BJ (cell line): ENCODE data around the gene GPD2. TPM values are rescaled to one million over a fixed set of nuclear protein-coding genes. Genes with fewer than 3 reads are reported as not detected.

Experiments used
- CTCF ChIA-PET: fragments of 350-600 bp; formaldehyde crosslinking; extraction: SDS; loops from one replicate; lab custom pipeline; 2021; ENCODE audit warnings: antibody characterized with exemption, inconsistent platforms; lab: Yijun Ruan, JAX
- POLR2A ChIA-PET: fragments of 300-600 bp; sonication (Branson Sonifier 250); formaldehyde crosslinking; extraction: SDS; loops from one replicate; lab custom pipeline; 2021; ENCODE audit warnings: antibody characterized with exemption; lab: Charles Lee
- DNase-seq: peaks from one replicate; pipeline ENCODE4 v3.0.0-alpha.2; 2011; ENCODE audit warnings: low read depth
- H3K27me3 ChIP-seq: 2 replicates; pipeline ENCODE4 v1.6.0; 2011; ENCODE audit warnings: low read length; ENCODE audit not compliant: control insufficient read depth, insufficient read depth
- H3K36me3 ChIP-seq: 2 replicates; pipeline ENCODE4 v1.5.1; 2011; ENCODE audit warnings: low read length; ENCODE audit not compliant: control insufficient read depth, insufficient read depth
- H3K4me3 ChIP-seq: 2 replicates; pipeline ENCODE4 v1.5.1; 2011; ENCODE audit warnings: low read depth, mild to moderate bottlenecking, control low read depth, low read length
- CTCF ChIP-seq: IDR thresholded peaks from 2 replicates; pipeline ENCODE4 v1.5.1; 2011; ENCODE audit warnings: low read depth, mild to moderate bottlenecking, control low read depth, inconsistent platforms, low read length, moderate library complexity; ENCODE audit not compliant: insufficient read depth
- polyA plus RNA-seq: library from polyadenylated mRNA; depleted of rRNA; stranded (reverse); fragments of >200 nt; gene quantifications from 2 replicates; pipeline ENCODE4 v1.2.3, GENCODE V29; 2011

The GPD2 gene
- polyA plus RNA-seq, 1 experiment, result 13.5 TPM

DNA sequence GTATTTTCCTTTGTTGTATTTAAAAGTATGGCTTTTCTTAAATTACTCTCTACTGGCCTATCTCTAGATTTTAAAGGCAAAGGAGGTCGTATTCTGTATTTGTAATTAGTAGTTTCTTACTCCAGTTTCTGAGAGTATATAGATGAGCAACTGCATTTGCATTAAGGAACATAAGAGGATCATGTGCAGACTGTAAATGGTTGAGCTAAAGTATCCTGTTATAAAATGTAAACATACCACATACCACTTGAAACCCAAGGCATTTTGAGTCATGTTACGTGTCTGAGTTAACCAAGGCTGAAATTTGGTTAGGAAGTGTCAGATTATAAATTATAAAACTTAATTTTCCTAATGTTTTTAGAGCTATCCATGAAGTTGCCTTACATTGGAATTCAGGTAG is 76.3 kb downstream of the GPD2 start:
- Histone ChIP-seq H3K4me3 (no peak overlapping the region), H3K27me3 (no peaks in the 10 kb centered on the region), H3K36me3 (no peaks in the 10 kb centered on the region)
- DNase-seq, result no peak
- ChIA-PET POLR2A (no interaction called here), CTCF (interaction anchor here (2.1 kb wide), 1 partner anchor 10 kb away, joined by 5 read pairs; no protein-coding TSS in a partner anchor)
- TF ChIP-seq CTCF, result no peak

DNA sequence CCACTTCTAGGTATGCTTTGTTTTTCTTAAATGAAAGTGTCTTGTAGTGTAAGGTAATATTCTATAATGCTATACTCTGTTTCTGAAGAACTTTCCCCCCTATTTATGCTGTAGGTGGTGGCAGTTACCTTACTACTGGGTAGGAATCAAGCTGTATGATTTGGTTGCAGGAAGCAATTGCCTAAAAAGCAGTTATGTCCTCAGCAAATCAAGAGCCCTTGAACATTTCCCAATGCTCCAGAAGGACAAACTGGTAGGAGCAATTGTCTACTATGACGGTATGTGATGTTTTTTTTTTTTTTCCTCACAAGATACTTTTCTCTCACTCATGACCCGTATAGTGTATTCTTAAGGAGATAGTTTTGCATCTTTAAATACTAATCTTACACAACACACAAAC is 77.0 kb downstream of the GPD2 start:
- H3K4me3 ChIP-seq, result no peak overlapping the region
- no peak for TF ChIP-seq CTCF
- ChIA-PET CTCF (interaction anchor here (2.1 kb wide), 1 partner anchor 9 kb away, joined by 5 read pairs; no protein-coding TSS in a partner anchor), POLR2A (interaction anchor here (0.7 kb wide), 1 partner anchor 22 kb away, joined by 4 read pairs; no protein-coding TSS in a partner anchor)
- no peaks in the 10 kb centered on the region for H3K36me3 ChIP-seq
- no peaks in the 10 kb centered on the region for H3K27me3 ChIP-seq
- DNase-seq, result no peak

- CTCF ChIA-PET, result no interaction called here
- no peak overlapping the region for H3K4me3 ChIP-seq
- no peaks in the 10 kb centered on the region for H3K36me3 ChIP-seq
- H3K27me3 ChIP-seq, result no peaks in the 10 kb centered on the region
- no peak for TF ChIP-seq CTCF
- POLR2A ChIA-PET, result no interaction called here
- DNase-seq, result no peak
Measured at GRCh38 chr2:156517419-156517818, 81.2 kb downstream of the GPD2 start.

- CTCF ChIA-PET, result no interaction called here
- DNase-seq, result no peak
- TF ChIP-seq CTCF, result no peak
- no peaks in the 10 kb centered on the region for H3K27me3 ChIP-seq
- H3K36me3 ChIP-seq, result no peaks in the 10 kb centered on the region
- POLR2A ChIA-PET, result no interaction called here
- no peak overlapping the region for H3K4me3 ChIP-seq
Measured at GRCh38 chr2:156518138-156518537, 82.0 kb downstream of the GPD2 start.

- H3K4me3 ChIP-seq, result no peak overlapping the region
- no peak for TF ChIP-seq CTCF
- POLR2A ChIA-PET, result no interaction called here
- no peaks in the 10 kb centered on the region for H3K36me3 ChIP-seq
- DNase-seq, result no peak
- no peaks in the 10 kb centered on the region for H3K27me3 ChIP-seq
- CTCF ChIA-PET, result interaction anchor here (0.7 to 1.4 kb wide), 2 partner anchors 10 to 15 kb away, joined by 3 to 5 read pairs; no protein-coding TSS in a partner anchor
Measured at GRCh38 chr2:156522864-156523440, 86.8 kb downstream of the GPD2 start.
